HUES48 (cell line): ENCODE measurements around the gene IFNGR2.

Source experiments
- H3K27ac ChIP-seq: one replicate; pipeline ENCODE4 v1.7.0; 2013; ENCODE audit warnings: low read depth, low read length, inconsistent platforms
- H3K27me3 ChIP-seq: 2 replicates; pipeline ENCODE4 v1.6.1; 2013; ENCODE audit warnings: mild to moderate bottlenecking, low read length; ENCODE audit not compliant: control insufficient read depth, insufficient read depth
- H3K36me3 ChIP-seq: 2 replicates; pipeline ENCODE4 v1.6.1; 2013; ENCODE audit warnings: low read length; ENCODE audit not compliant: control insufficient read depth, insufficient read depth
- H3K4me1 ChIP-seq: 2 replicates; pipeline ENCODE4 v1.6.1; 2013; ENCODE audit warnings: mild to moderate bottlenecking, low read length; ENCODE audit not compliant: control insufficient read depth, insufficient read depth
- H3K4me3 ChIP-seq: 2 replicates; pipeline ENCODE4 v1.5.1; 2013; ENCODE audit warnings: mild to moderate bottlenecking, low read depth, low read length
- H3K9ac ChIP-seq: 2 replicates; pipeline ENCODE4 v1.6.1; 2013; ENCODE audit warnings: mild to moderate bottlenecking, low read depth, low read length, moderate library complexity
- H3K9me3 ChIP-seq: 2 replicates; pipeline ENCODE4 v1.6.1; 2013; ENCODE audit warnings: low read length; ENCODE audit not compliant: control insufficient read depth, insufficient read depth

Gene IFNGR2

GRCh38 chr21:33367309-33367973, 35.8 kb upstream of the IFNGR2 start:
- H3K27me3 ChIP-seq, result no peaks in the 10 kb centered on the region
- H3K9ac ChIP-seq, result no peak overlapping the region
- H3K36me3 ChIP-seq, result no peaks in the 10 kb centered on the region
- H3K4me3 ChIP-seq, result no peak overlapping the region
- peaks cover 38% of the 10 kb centered on the region for H3K9me3 ChIP-seq
- no peak overlapping the region for H3K27ac ChIP-seq
- peaks cover 4% of the 10 kb centered on the region for H3K4me1 ChIP-seq

GRCh38 chr21:33368124-33368523, 35.1 kb upstream of the IFNGR2 start:
- no peaks in the 10 kb centered on the region for H3K4me1 ChIP-seq
- no peaks in the 10 kb centered on the region for H3K27me3 ChIP-seq
- H3K4me3 ChIP-seq, result no peak overlapping the region
- no peaks in the 10 kb centered on the region for H3K36me3 ChIP-seq
- H3K9me3 ChIP-seq, result peaks cover 38% of the 10 kb centered on the region
- H3K27ac ChIP-seq, result no peak overlapping the region
- no peak overlapping the region for H3K9ac ChIP-seq

- peaks cover 38% of the 10 kb centered on the region for H3K9me3 ChIP-seq
- H3K4me1 ChIP-seq, result no peaks in the 10 kb centered on the region
- H3K27me3 ChIP-seq, result no peaks in the 10 kb centered on the region
- no peak overlapping the region for H3K4me3 ChIP-seq
- H3K27ac ChIP-seq, result no peak overlapping the region
- no peak overlapping the region for H3K9ac ChIP-seq
- H3K36me3 ChIP-seq, result no peaks in the 10 kb centered on the region
Observed at GRCh38 chr21:33368576-33368975, 34.6 kb upstream of the IFNGR2 start.

GRCh38 chr21:33369586-33369985, 33.6 kb upstream of the IFNGR2 start:
- no peak overlapping the region for H3K4me3 ChIP-seq
- peaks cover 38% of the 10 kb centered on the region for H3K9me3 ChIP-seq
- no peaks in the 10 kb centered on the region for H3K4me1 ChIP-seq
- H3K27me3 ChIP-seq, result no peaks in the 10 kb centered on the region
- H3K9ac ChIP-seq, result no peak overlapping the region
- no peaks in the 10 kb centered on the region for H3K36me3 ChIP-seq
- H3K27ac ChIP-seq, result no peak overlapping the region

GRCh38 chr21:33370305-33370704, 32.9 kb upstream of the IFNGR2 start:
- no peak overlapping the region for H3K9ac ChIP-seq
- H3K27ac ChIP-seq, result no peak overlapping the region
- H3K4me1 ChIP-seq, result no peaks in the 10 kb centered on the region
- no peaks in the 10 kb centered on the region for H3K27me3 ChIP-seq
- H3K4me3 ChIP-seq, result no peak overlapping the region
- no peaks in the 10 kb centered on the region for H3K36me3 ChIP-seq
- peaks cover 38% of the 10 kb centered on the region for H3K9me3 ChIP-seq

- H3K4me3 ChIP-seq, result no peak overlapping the region
- H3K36me3 ChIP-seq, result no peaks in the 10 kb centered on the region
- no peaks in the 10 kb centered on the region for H3K4me1 ChIP-seq
- H3K9me3 ChIP-seq, result peaks cover 35% of the 10 kb centered on the region
- no peaks in the 10 kb centered on the region for H3K27me3 ChIP-seq
- H3K9ac ChIP-seq, result no peak overlapping the region
- no peak overlapping the region for H3K27ac ChIP-seq
Observed at GRCh38 chr21:33371366-33371765, 31.8 kb upstream of the IFNGR2 start.

- Histone ChIP-seq H3K27ac (no peak overlapping the region), H3K27me3 (no peaks in the 10 kb centered on the region), H3K9ac (no peak overlapping the region), H3K9me3 (peaks cover 23% of the 10 kb centered on the region), H3K36me3 (no peaks in the 10 kb centered on the region), H3K4me3 (no peak overlapping the region), H3K4me1 (no peaks in the 10 kb centered on the region)
Observed at GRCh38 chr21:33372582-33372981, 30.6 kb upstream of the IFNGR2 start.

GRCh38 chr21:33373451-33373850, 29.8 kb upstream of the IFNGR2 start:
- Histone ChIP-seq H3K9ac (no peak overlapping the region), H3K27ac (no peak overlapping the region)

GRCh38 chr21:33374080-33374449, 29.1 kb upstream of the IFNGR2 start:
- Histone ChIP-seq H3K4me3 (no peak overlapping the region), H3K9ac (no peak overlapping the region), H3K4me1 (no peaks in the 10 kb centered on the region), H3K27me3 (no peaks in the 10 kb centered on the region), H3K36me3 (no peaks in the 10 kb centered on the region), H3K9me3 (peaks cover 12% of the 10 kb centered on the region), H3K27ac (no peak overlapping the region)

More at GRCh38 chr21:33373451-33373850, 29.8 kb upstream of the IFNGR2 start:
- no peaks in the 10 kb centered on the region for H3K27me3 ChIP-seq
- no peaks in the 10 kb centered on the region for H3K4me1 ChIP-seq
- no peak overlapping the region for H3K4me3 ChIP-seq
- H3K36me3 ChIP-seq, result no peaks in the 10 kb centered on the region
- H3K9me3 ChIP-seq, result peaks cover 16% of the 10 kb centered on the region

GRCh38 chr21:33374450-33375096, 28.6 kb upstream of the IFNGR2 start:
- peaks cover 9% of the 10 kb centered on the region for H3K9me3 ChIP-seq
- no peaks in the 10 kb centered on the region for H3K4me1 ChIP-seq
- no peak overlapping the region for H3K27ac ChIP-seq
- H3K36me3 ChIP-seq, result no peaks in the 10 kb centered on the region
- H3K4me3 ChIP-seq, result no peak overlapping the region
- no peaks in the 10 kb centered on the region for H3K27me3 ChIP-seq
- no peak overlapping the region for H3K9ac ChIP-seq

GRCh38 chr21:33375101-33375644, 28.0 kb upstream of the IFNGR2 start:
- Histone ChIP-seq H3K4me1 (no peaks in the 10 kb centered on the region), H3K4me3 (no peak overlapping the region), H3K36me3 (no peaks in the 10 kb centered on the region), H3K9ac (no peak overlapping the region), H3K27me3 (no peaks in the 10 kb centered on the region), H3K27ac (no peak overlapping the region), H3K9me3 (peaks cover 3% of the 10 kb centered on the region; the same call in 1 of the 2 replicates)
